HG02610 (cell line): ENCODE results near the gene DZIP1L.

Experiments
- ATAC-seq: cut with Tn5 transposase; IDR thresholded peaks from one replicate; pipeline ENCODE4 v1.9.1; 2021; ENCODE audit warnings: mild to moderate bottlenecking, moderate library complexity; ENCODE audit not compliant: unreplicated experiment

DZIP1L gene

GRCh38 chr3:138038725-138039462 lies 76.5 kb downstream of the DZIP1L start:
- no peak for ATAC-seq

GRCh38 chr3:138036572-138036971 lies 78.8 kb downstream of the DZIP1L start:
- no peak for ATAC-seq

GRCh38 chr3:138034918-138035317 lies 80.5 kb downstream of the DZIP1L start:
- peak; percentile 38 for ATAC-seq

GRCh38 chr3:138033202-138033691 lies 82.2 kb downstream of the DZIP1L start:
- ATAC-seq = peak; percentile 53

- ATAC-seq = peak; percentile 26
Observed at GRCh38 chr3:138032567-138032966, 82.8 kb downstream of the DZIP1L start.

- no peak for ATAC-seq
Observed at GRCh38 chr3:138031536-138031935, 83.9 kb downstream of the DZIP1L start.

GRCh38 chr3:138030734-138031280 lies 84.6 kb downstream of the DZIP1L start:
- no peak for ATAC-seq

- ATAC-seq = no peak
Observed at GRCh38 chr3:138027821-138028220, 87.6 kb downstream of the DZIP1L start.

GRCh38 chr3:138025553-138025952 lies 89.9 kb downstream of the DZIP1L start:
- ATAC-seq = peak; percentile 49

- peak; percentile 73 for ATAC-seq
Observed at GRCh38 chr3:138023754-138024153, 91.7 kb downstream of the DZIP1L start.

GRCh38 chr3:138019281-138020069 lies 95.9 kb downstream of the DZIP1L start:
- no peak for ATAC-seq

- ATAC-seq = no peak
Observed at GRCh38 chr3:138016065-138016464, 99.3 kb downstream of the DZIP1L start.

GRCh38 chr3:138012526-138012925 lies 102.9 kb downstream of the DZIP1L start:
- no peak for ATAC-seq
